ENCODE data around the gene FAM47E. TPM values are rescaled to one million over a fixed set of nuclear protein-coding genes. Genes with fewer than 3 reads are reported as not detected.

The FAM47E gene
- total and polyA plus RNA-seq, 4 donors = 0.85 to 2.5 (median 1.7) TPM

GRCh38 chr4:76256032-76256431, 4.5 kb downstream of the FAM47E start:
- 91% methylated on average over 6 of the region's 6 CpGs for WGBS
- H3K9me3 ChIP-seq (ENCODE audit: control insufficient read depth in 4 of 4, low read length in 3 of 4) = no peaks in the 10 kb centered on the region
- TF ChIP-seq JUND (IDR thresholded peaks at IDR 0.05) (no peak), REST (IDR thresholded peaks at IDR 0.05) (no peak), NR2F2 (IDR thresholded peaks at IDR 0.05) (no peak), EGR1 (IDR thresholded peaks at IDR 0.05; ENCODE audit: low read depth in 2 of 2) (no peak), SP1 (IDR thresholded peaks at IDR 0.05) (no peak), ZBTB33 (IDR thresholded peaks at IDR 0.05) (no peak), YY1 (IDR thresholded peaks at IDR 0.05) (no peak), TAF1 (conservative IDR thresholded peaks at IDR 0.05) (no peak), FOXA1 (IDR thresholded peaks at IDR 0.05) (no peak), GABPA (IDR thresholded peaks at IDR 0.05 in 1 of 2, conservative IDR thresholded peaks at IDR 0.05 in 1 of 2) (no peak), HNF4G (IDR thresholded peaks at IDR 0.05) (no peak), RAD21 (IDR thresholded peaks at IDR 0.05) (no peak), FOXA2 (IDR thresholded peaks at IDR 0.05) (no peak), HNF4A (conservative IDR thresholded peaks at IDR 0.05) (no peak), RXRA (IDR thresholded peaks at IDR 0.05) (no peak)
- TF ChIP-seq, protein P1, sequence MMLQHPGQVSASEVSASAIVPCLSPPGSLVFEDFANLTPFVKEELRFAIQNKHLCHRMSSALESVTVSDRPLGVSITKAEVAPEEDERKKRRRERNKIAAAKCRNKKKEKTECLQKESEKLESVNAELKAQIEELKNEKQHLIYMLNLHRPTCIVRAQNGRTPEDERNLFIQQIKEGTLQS (IDR thresholded peaks at IDR 0.05) = no peak
- TF ChIP-seq, protein P2, sequence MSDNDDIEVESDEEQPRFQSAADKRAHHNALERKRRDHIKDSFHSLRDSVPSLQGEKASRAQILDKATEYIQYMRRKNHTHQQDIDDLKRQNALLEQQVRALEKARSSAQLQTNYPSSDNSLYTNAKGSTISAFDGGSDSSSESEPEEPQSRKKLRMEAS (IDR thresholded peaks at IDR 0.05) = no peak
- TF ChIP-seq, protein P3, sequence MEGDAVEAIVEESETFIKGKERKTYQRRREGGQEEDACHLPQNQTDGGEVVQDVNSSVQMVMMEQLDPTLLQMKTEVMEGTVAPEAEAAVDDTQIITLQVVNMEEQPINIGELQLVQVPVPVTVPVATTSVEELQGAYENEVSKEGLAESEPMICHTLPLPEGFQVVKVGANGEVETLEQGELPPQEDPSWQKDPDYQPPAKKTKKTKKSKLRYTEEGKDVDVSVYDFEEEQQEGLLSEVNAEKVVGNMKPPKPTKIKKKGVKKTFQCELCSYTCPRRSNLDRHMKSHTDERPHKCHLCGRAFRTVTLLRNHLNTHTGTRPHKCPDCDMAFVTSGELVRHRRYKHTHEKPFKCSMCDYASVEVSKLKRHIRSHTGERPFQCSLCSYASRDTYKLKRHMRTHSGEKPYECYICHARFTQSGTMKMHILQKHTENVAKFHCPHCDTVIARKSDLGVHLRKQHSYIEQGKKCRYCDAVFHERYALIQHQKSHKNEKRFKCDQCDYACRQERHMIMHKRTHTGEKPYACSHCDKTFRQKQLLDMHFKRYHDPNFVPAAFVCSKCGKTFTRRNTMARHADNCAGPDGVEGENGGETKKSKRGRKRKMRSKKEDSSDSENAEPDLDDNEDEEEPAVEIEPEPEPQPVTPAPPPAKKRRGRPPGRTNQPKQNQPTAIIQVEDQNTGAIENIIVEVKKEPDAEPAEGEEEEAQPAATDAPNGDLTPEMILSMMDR (IDR thresholded peaks at IDR 0.05; ENCODE audit: low read depth, low read length, missing input control) = no peak
- H3K9ac ChIP-seq (ENCODE audit: low read depth in 1 of 2, low read length in 2 of 2) = no peak overlapping the region
- H3K4me3 ChIP-seq (ENCODE audit: low read depth in 1 of 3, low read length in 3 of 3) = no peak overlapping the region
- no peak overlapping the region for H3K27ac ChIP-seq (ENCODE audit: low read depth in 1 of 2, low read length in 2 of 2)
- H3K27me3 ChIP-seq (ENCODE audit: control insufficient read depth in 4 of 4, insufficient read depth in 4 of 4, low read length in 3 of 4) = no peaks in the 10 kb centered on the region
- H3K36me3 ChIP-seq (ENCODE audit: control insufficient read depth in 4 of 4, insufficient read depth in 3 of 4, low read depth in 1 of 4, low read length in 3 of 4) = no peaks in the 10 kb centered on the region
- H3K4me1 ChIP-seq (ENCODE audit: control insufficient read depth in 4 of 4, insufficient read depth in 4 of 4, low read length in 3 of 4) = peaks cover 3 to 32% (median 17%) of the 10 kb centered on the region in 4 donors
- no peak for DNase-seq (ENCODE audit: low spot score)

All from liver (tissue), 9 donors.